Germinal center (tissue), 1 donor: Measurements from ENCODE around the gene LEP.
"Not testable (repeated sequence)": the region's sequence is repeated elsewhere in the genome, so short reads cannot be mapped to it uniquely, and the experiment has no call there.

Experiments
- DNase-seq: peaks from one replicate; pipeline ENCODE4 v3.0.0; 2012; ENCODE audit warnings: mixed read lengths, low spot score

LEP gene

GRCh38 chr7:128271942-128272481, 30.9 kb downstream of the LEP start:
- no peak for DNase-seq

GRCh38 chr7:128274246-128274883, 33.3 kb downstream of the LEP start:
- DNase-seq: no peak

- DNase-seq: no peak
Measured at GRCh38 chr7:128274884-128275603, 34.0 kb downstream of the LEP start.

DNA sequence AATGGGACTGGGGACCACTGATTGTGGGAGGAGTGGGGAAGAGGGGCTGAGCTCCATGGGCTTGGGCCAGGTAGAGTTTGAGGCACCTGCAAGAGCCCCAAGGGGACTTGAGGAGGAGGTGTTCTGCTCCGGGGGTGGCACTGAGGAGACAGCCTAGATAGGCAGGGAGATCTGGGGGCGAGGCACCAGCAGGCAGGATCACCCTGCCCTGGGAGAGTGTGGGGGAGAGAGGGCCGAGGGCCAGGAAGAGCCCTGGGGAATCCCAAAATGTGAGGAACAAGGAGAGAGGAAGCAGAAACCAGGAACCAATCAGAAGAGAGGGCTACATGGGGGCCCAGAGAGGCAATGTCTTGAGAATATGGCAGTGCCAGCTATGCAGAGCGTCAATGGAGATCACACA, 34.6 kb downstream of the LEP start:
- DNase-seq: no peak

GRCh38 chr7:128278366-128278765, 37.3 kb downstream of the LEP start:
- no peak for DNase-seq

GRCh38 chr7:128279124-128279713, 38.1 kb downstream of the LEP start:
- DNase-seq: no peak

DNA sequence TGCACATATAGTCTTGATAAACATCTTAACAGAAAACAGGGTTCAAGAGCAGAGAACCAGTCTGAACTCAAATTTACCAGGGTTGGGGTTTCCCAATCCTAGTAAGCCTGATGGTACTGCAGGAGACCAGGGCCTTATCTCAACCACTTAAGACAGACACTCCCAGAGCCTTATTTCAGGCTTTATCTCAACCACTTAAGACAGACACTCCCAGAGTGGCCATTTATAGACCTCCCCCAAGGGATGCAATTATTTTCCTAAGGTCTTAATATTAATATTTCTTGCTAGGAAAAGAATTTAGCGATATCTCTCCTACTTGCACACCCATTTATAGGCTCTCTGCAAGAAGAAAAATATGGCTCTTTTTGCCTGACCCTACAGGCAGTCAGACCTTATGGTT, 39.4 kb downstream of the LEP start:
- DNase-seq: not testable (repeated sequence)

DNA sequence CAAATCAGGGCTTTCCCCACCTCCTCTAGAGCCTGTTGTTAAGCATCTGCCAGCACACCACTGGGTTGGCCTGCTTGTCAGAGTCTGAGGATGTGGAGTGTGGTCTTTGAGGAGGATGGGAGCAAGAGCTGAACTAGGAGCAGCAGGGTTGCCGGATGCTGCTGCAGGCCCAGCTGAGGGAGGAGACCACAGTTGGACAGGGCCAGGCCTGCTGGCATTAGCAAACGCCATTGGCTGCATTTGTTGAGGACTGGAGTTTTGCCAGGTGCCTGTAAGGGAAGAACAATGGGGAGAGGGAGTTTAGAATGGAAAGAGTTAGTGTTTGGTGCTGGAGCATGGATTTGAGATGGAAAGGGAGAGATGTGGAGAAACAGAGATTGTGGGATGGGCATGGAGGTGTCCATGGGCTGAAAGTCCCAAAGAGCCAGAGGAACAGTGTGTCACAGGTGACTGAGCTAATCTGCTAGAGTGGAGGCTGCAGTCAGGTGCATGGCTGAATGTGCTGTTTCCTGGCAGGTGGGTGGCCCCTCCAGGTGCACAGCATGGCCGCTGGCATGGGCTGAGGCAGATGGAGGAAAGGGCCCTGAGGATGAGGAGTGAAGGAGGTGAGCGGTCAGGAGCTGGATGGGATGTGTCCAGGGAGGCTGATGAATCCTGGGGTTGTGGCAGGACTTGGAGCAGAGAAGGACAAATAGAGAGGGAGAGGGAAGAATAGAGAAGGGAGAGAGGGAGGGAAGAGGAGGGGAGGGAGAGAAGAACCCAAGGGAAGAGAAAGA, 40.7 kb downstream of the LEP start:
- DNase-seq: no peak

DNA sequence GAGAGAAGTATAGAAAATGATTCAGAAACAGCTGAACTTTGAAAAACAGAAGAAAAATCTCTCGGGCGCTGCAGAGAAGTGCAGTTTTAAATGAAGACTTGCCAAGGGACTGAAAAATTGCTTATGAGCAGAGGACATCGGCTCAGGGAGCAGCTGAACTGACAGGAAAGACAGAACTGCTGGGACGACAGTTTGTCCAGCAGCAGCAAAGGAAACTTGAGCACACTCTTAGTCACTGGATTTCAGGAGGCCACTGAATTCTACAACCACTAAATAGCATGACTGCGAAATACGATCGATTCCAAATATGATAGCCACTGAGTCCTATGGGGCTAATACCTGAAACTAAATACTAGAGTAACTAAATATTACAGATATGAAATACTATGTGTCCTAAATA, 43.0 kb downstream of the LEP start:
- no peak for DNase-seq

GRCh38 chr7:128287556-128287955, 46.5 kb downstream of the LEP start:
- DNase-seq: no peak

- not testable (repeated sequence) for DNase-seq
Measured at GRCh38 chr7:128298004-128298403, 56.9 kb downstream of the LEP start.

- no peak for DNase-seq
Measured at GRCh38 chr7:128299109-128299607, 58.1 kb downstream of the LEP start.

GRCh38 chr7:128302139-128302538, 61.1 kb downstream of the LEP start:
- no peak for DNase-seq

- DNase-seq: no peak
Measured at GRCh38 chr7:128303133-128303532, 62.1 kb downstream of the LEP start.

DNA sequence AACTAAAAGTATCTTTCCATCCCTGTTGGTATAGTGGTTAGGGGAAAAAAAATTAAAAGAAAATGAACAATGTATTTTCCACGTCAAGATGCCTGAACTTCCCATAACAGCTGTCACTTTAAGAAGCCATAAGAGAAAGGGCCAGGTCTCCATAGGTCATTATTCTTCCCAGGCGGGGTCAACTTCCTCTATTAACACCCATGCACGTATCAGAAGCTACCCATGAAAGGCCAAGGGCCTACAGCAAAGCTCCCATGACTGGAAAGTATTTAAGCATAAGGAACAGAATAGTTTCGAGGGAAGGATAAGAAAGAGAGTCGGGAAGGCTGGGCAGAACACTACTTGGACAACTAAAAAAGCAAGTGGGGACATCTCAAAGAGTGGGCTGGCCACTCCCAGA, 62.6 kb downstream of the LEP start:
- DNase-seq: no peak

GRCh38 chr7:128304212-128304611, 63.1 kb downstream of the LEP start:
- DNase-seq: no peak

DNA sequence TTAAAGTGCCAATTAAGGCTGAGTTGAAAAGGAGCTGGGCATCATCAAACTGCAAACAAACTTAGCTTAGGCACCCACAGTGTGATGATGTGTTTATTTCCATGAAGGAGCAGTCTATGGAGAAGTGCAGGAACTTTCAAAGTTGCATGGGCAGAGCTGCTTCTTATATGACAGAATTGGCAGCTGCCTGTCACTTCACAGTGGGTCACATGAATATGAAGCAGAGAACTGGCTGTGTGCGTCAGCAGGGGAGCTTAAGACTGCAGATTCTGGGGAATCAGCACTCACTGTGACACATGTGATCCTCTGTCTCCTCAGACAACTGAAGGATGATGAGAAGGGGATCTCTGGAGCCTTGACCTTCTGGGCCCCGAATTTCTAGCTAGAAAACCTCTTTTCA, 66.0 kb downstream of the LEP start:
- DNase-seq: no peak
